GM21390 (cell line): ENCODE measurements around the gene B3GNT7.
"Not testable (repeated sequence)": the region's sequence is repeated elsewhere in the genome, so short reads cannot be mapped to it uniquely, and the experiment has no call there.

Experiments
- ATAC-seq: cut with Tn5 transposase; IDR thresholded peaks from one replicate; pipeline ENCODE4 v1.9.1; 2021; ENCODE audit not compliant: unreplicated experiment

The B3GNT7 gene

DNA sequence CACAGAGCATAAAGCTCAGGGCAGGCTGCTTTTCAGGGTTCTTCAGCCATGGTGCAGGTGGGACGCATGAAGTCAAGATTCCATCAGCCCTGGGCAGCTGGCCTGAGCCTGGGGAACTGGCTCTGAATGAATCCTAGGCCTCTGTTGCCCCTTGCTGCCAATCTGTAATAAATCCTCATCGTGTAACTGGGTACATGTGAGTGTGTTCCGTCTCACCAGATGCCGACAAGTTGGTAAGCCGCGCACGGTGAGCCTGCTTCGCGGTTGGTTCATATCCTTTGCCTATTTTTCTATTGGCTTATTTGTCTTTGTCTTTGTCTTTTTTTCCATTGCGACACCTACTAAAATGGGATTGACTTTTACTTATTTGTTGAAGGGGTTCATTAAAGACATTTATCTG lies 27.7 kb downstream of the B3GNT7 start:
- no peak for ATAC-seq

DNA sequence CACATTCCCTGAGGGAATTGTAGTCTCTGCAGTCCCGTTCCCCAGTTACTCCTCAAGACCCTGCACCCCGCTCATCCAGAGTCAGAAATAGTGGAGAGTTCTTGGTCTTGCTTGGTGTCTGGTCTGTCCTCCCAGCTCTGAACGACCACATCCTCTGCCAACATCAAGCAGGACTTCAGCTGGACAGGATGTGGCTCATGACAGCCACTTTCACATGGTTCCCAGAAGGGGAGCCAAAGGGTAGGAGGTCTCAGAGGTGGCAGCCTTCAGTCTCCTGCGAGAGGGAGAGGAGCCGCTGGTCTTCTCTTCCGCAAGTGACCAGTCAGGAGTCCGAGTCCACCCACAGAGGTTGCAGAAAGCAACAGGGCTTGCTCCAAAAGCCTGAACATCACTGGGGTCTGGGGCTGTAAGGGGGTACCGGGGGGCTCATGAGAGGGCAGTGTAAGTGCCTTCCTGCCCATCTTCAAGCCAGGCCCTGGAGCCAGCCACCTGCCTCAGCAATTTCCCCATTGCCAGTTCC lies 29.8 kb downstream of the B3GNT7 start:
- ATAC-seq, result no peak

DNA sequence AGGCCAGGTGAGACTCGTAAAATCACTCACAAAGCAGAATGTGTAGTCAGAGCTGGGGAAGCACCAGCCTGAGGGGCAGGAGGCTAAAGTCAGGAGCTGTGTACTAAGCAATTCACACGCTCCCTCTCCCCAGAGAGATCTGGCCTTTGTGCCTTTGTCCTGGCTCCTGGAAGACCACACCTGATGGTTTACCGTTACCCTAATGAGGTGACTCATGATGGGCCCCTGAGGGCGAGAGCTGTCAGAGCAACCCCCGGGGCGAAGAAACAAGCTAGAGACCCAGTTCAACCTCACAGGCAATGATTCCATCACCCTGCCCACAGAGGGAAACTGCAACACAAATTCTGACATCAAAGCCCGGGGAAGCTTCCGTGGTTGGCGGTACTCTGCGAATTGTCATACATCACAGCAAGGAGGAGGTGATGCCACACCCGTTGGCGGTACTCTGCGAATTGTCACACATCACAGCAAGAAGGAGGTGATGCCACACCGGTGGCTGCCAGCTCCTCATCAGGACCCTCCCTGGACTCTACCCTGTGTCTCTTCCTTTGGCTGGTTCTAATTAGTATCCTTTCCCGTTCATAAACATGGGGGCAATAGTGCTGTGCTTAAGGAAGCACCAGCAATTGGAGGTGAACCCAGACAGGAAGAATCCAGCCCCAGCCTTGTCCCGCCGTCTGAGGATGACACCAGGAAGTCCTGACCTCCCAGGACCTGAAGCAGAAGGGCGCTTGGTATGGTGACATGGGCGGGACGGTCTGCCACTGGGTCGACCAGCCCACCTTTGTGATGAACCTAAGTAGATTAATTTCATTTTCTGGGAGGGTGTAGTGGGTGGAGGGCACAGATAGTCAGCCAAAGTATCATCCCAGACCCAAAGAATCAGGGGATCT lies 30.5 kb downstream of the B3GNT7 start:
- ATAC-seq, result no peak

DNA sequence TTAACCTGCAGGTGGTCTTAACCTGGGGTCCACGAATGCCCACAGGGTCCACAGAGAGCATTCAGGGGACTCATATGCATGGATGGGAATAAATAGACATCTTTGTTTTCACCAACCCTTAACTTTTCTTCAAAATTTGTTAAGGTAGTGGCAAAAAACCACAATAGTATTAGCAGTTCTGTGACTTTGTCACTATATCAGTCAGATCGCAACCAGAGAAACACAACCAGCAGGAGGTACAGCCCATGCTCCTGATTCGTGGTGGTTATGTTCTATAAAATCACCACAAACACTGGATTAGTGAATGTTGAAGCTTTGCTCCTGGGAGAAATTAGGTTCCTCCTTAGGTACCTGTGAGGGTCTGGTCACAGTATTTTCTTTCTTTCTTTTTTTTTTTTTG lies 31.6 kb downstream of the B3GNT7 start:
- ATAC-seq, result no peak

DNA sequence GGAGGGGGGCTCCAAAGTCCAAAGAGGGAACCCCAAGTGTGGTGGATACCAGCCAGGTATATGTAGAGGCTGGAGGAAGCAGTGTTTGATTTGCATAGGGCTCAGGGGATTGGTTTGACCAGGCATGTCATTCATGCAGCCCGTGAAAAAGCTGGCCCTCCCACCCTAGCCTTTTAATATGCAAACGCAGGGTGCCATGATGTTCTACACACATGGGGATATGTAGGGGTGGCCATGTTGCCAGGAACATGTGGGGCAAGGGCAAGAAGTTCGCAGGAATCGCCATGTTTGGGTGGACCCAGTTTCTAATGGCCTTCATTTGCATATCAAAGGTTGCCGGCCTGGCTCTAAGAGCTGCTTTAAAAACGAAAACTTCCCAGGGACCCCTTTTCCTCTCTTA lies 33.6 kb downstream of the B3GNT7 start:
- no peak for ATAC-seq

DNA sequence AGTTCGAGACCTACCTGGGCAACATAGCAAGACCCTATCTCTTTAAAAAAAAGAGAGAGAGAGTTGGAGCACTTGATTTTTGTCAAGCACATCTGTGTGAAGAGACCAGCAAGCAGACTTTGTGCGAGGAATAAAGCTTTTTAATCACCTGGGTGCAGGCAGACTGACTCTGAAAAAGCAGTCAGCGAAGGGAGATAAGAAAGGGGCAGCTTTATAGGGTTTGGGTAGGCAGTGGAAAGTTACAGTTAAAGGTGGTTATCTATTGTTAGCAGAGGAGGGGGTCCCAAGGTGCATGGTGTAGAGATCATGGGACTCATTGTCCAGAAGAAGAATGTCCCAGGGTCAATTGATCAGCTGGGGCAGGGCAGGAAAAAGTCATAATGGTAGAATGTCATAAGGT lies 34.4 kb downstream of the B3GNT7 start:
- no peak for ATAC-seq

DNA sequence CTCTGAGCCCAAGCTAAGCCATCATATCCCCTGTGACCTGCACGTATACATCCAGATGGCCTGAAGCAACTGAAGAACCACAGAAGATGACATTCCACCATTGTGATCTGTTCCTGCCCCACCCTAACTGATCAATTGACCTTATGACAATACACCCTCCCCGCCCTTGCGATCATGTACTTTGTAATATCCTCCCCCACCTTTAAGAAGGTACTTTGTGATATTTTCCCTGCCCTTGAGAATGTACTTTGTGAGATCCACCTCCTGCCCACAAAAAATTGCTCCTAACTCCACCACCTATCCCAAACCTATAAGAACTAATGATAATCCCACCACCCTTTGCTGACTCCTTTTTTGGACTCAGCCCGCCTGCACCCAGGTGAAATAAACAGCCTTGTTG lies 34.9 kb downstream of the B3GNT7 start:
- not testable (repeated sequence) for ATAC-seq

DNA sequence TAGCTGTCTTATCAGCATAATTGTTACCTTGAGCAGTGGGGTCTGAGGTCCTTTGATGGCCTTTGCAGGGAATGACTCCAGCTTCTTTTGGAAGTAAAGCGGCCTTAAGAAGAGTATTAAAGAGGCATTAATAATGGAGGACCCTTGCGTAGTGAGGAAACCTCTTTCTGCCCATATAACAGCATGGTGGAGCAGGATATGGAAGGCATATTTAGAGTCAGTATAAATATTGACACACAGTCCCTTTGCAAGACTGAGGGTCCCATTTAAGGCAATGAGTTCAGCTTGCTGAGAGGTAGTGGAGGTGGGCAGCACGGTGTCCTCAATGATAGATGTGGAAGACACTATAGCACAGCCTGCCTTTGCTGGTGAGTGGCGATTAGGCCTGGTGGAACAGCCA lies 36.1 kb downstream of the B3GNT7 start:
- ATAC-seq, result no peak

DNA sequence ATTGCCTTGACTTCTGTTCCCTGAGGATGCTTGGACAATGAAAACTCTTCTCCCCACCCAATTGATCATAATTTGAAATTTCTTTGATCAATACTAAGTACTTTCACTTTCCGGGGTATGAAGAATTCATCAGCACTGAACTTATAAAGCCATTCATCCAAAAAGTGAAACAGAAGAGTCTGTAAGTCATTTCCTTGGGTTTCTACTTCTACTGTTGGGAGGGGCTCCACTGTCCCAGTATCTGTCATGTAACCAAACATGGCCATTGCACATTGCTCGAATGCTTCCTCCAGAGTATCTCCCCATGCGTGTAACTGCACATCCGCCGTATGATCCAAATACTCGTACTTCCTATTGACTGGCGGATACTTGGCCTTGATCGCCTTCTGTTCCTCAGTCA lies 38.5 kb downstream of the B3GNT7 start:
- ATAC-seq, result no peak

DNA sequence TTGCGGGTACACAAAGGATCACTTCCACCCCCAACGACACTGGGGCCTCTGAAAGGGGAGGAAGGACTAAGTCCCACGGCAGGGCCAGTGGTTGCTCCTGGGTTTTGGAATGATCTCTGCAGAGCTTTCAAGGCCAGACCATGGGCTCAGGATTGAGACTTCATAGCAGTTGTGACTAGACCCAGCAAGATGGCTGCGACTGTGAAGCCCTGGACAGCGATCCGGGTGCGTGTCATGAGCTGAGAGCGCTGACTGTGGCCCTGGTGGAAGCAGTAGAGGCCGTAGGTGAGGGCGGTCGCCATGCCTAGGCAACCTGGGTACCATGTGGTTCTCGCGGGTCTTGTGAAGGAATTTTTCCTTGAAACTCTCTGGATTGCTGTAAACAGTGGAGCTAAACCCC lies 41.4 kb downstream of the B3GNT7 start:
- no peak for ATAC-seq

DNA sequence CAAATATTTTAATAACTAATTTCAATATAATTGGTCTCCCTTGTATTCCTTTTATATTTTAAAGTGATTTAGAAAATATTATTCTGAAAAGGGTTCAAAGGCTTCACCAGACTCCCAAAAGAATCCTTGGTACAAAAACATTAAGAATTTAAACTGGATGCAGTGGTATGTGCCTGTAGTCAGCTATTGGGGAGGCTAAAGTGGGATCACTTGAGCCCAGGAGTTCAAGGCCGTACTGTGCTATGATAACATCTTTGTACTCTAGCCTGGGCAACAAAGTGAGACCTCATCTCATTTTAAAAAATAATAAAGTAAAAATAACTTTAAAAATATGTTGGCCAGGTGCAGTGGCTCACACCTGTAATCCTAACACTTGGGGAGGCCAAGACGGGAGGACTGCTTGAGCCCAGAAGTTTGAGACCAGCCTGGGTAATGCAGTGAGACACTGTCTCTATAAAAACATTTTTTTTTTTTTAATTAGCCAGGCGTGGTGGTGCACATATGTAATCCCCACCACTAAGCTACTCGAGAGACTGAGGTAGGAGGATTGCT lies 54.1 kb downstream of the B3GNT7 start:
- no peak for ATAC-seq

DNA sequence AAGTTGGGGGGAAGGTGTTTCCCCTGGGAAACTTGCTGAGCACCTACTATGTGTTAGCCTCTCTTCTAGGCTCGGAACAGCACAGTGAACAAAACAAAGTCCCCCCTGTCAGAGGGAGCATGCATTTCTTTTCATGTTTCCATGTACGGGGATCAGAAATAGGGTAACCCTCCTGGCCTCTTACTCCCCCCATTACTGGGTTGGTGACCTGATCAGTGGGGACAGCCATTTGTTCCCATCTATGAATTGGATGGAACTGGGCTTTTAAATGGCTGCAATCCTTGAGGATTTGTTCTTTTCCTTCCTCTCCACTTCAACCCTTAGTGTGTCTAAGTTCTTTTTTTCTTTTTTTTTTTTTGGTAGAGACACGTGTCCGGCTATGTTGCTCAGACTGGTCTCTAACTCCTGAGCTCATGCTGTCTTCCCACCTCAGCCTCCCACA lies 55.1 kb downstream of the B3GNT7 start:
- no peak for ATAC-seq
